HCT116 (cell line): ENCODE measurements around the gene PIPOX. TPM values are rescaled to one million over a fixed set of nuclear protein-coding genes. Genes with fewer than 3 reads are reported as not detected.

Source experiments
- ATAC-seq: fragments of 200-7000 bp; cut with Tn5 transposase; 2 replicates; pipeline ENCODE4 v1.9.1; 2020; ENCODE audit warnings: mild to moderate bottlenecking, moderate library complexity
- BruUV-seq: library from RNA; stranded (reverse); fragments of 400-500 nt; replicated peaks from 2 replicates; lab custom pipeline; 2021; lab: Mats Ljungman, UMichigan
- CTCF ChIA-PET: fragments of 300-600 bp; sonication (Branson Sonifier 250); formaldehyde crosslinking; loops from one replicate; lab custom pipeline; 2021; ENCODE audit warnings: antibody characterized with exemption; lab: Charles Lee
- POLR2A ChIA-PET: fragments of 300-600, 350-600 bp; sonication (Branson Sonifier 250); formaldehyde crosslinking; loops from one replicate; lab custom pipeline; 2021; ENCODE audit warnings: antibody characterized with exemption; lab: Charles Lee
- RAD21 ChIA-PET, 2 experiments: fragments of 300-600 bp; sonication (Branson Sonifier 250); formaldehyde crosslinking; loops; one replicate each; lab custom pipeline; 2023; ENCODE audit warnings: low total read pairs in 2 of 2; ENCODE audit not compliant: uncharacterized antibody in 2 of 2, unreplicated experiment in 2 of 2, low non-redundant PET in 1 of 2; lab: Charles Lee
- DNase-seq: peaks from one replicate; pipeline ENCODE4 v3.0.0-alpha.2; 2010; ENCODE audit warnings: low read depth, low spot score
- H2AFZ ChIP-seq: fragments of 200-600 bp; shearing (Covaris generic), sonication (generic); 2 replicates; pipeline ENCODE4 v1.6.1; 2017; ENCODE audit warnings: low read depth, mixed run types, mixed read lengths, antibody characterized with exemption, low read length; ENCODE audit not compliant: poor library complexity, severe bottlenecking
- H3K27ac ChIP-seq: 2 replicates; pipeline ENCODE4 v1.5.1; 2012; ENCODE audit warnings: low read depth, low read length
- H3K27me3 ChIP-seq: fragments of 200-600 bp; sonication (generic); 2 replicates; pipeline ENCODE4 v1.6.1; 2016; ENCODE audit warnings: mixed run types, low read length, mixed read lengths; ENCODE audit not compliant: insufficient read depth
- H3K36me3 ChIP-seq, 2 experiments: fragments of 200-500 bp in 1 of 2; fragments of 200-600 bp in 1 of 2; sonication (Bioruptor generic) in 1 of 2; sonication (generic) in 1 of 2; 2 replicates each; pipeline versions ENCODE4 v1.5.1 to v1.6.1; 2014 to 2016; ENCODE audit warnings: low read length in 2 of 2, inconsistent platforms in 1 of 2, mixed read lengths in 1 of 2, mixed run types in 1 of 2; ENCODE audit not compliant: insufficient read depth in 2 of 2, control insufficient read depth in 1 of 2
- H3K4me1 ChIP-seq, 2 experiments: fragments of 200-600 bp in 1 of 2; sonication (generic) in 1 of 2; 2 replicates each; pipeline versions ENCODE4 v1.5.1 to v1.6.1; 2012 to 2017; ENCODE audit warnings: low read length in 2 of 2, inconsistent platforms in 1 of 2, mild to moderate bottlenecking in 1 of 2, mixed read lengths in 1 of 2, mixed run types in 1 of 2, moderate library complexity in 1 of 2; ENCODE audit not compliant: insufficient read depth in 2 of 2, control insufficient read depth in 1 of 2
- H3K4me2 ChIP-seq: fragments of 200-600 bp; sonication (generic); 2 replicates; pipeline ENCODE4 v1.6.1; 2017; ENCODE audit warnings: mixed run types, low read length, mixed read lengths
- H3K4me3 ChIP-seq, 2 experiments: fragments of 200-600 bp in 1 of 2; sonication (generic) in 1 of 2; replicated peaks in 1 of 2; 2 replicates each; pipeline ENCODE4 v1.5.1; 2011 to 2016; ENCODE audit warnings: low read length in 2 of 2, control low read depth in 1 of 2, low read depth in 1 of 2, mild to moderate bottlenecking in 1 of 2, mixed read lengths in 1 of 2, mixed run types in 1 of 2
- H3K79me2 ChIP-seq: fragments of 200-600 bp; sonication (generic); 2 replicates; pipeline ENCODE4 v1.6.1; 2017; ENCODE audit warnings: mild to moderate bottlenecking, mixed run types, low read length, moderate library complexity, mixed read lengths; ENCODE audit not compliant: insufficient read depth
- H3K9ac ChIP-seq: fragments of 200-600 bp; sonication (generic); 2 replicates; pipeline ENCODE4 v1.6.1; 2016; ENCODE audit warnings: low read length, mixed read lengths
- H3K9me2 ChIP-seq: fragments of 200-600 bp; sonication (generic), shearing (Covaris generic); 2 replicates; pipeline ENCODE4 v1.6.1; 2017; ENCODE audit warnings: mixed run types, mild to moderate bottlenecking, moderate library complexity; ENCODE audit not compliant: insufficient read depth
- H3K9me3 ChIP-seq, 2 experiments: fragments of 200-500 bp in 1 of 2; fragments of 200-600 bp in 1 of 2; sonication (Bioruptor generic) in 1 of 2; sonication (generic) in 1 of 2; 2 replicates each; pipeline ENCODE4 v1.6.1; 2014 to 2017; ENCODE audit warnings: low read length in 2 of 2, mixed read lengths in 2 of 2, inconsistent platforms in 1 of 2, low read depth in 1 of 2, mild to moderate bottlenecking in 1 of 2, mixed run types in 1 of 2, moderate library complexity in 1 of 2; ENCODE audit not compliant: control insufficient read depth in 1 of 2, insufficient read depth in 1 of 2
- H4K20me1 ChIP-seq: fragments of 200-600 bp; sonication (generic), shearing (Covaris generic); 2 replicates; pipeline ENCODE4 v1.6.1; 2017; ENCODE audit warnings: mixed run types, mild to moderate bottlenecking, moderate library complexity; ENCODE audit not compliant: insufficient read depth
- ATF3 ChIP-seq: IDR thresholded peaks from 2 replicates; pipeline ENCODE4 v1.6.1; 2012
- CBX3 ChIP-seq: IDR thresholded peaks from 2 replicates; pipeline ENCODE4 v1.6.1; 2012; ENCODE audit warnings: low read depth
- EGR1 ChIP-seq: IDR thresholded peaks from 2 replicates; pipeline ENCODE4 v1.6.1; 2012; ENCODE audit warnings: low read depth
- EZH2phosphoT487 ChIP-seq: fragments of 200-600 bp; IDR thresholded peaks from 2 replicates; pipeline ENCODE4 v1.6.1; 2018; ENCODE audit warnings: antibody characterized with exemption, borderline replicate concordance
- FOSL1 ChIP-seq: IDR thresholded peaks from 2 replicates; pipeline ENCODE4 v1.6.1; 2012; ENCODE audit warnings: low read depth
- JUND ChIP-seq: IDR thresholded peaks from 2 replicates; pipeline ENCODE4 v1.6.1; 2012
- MAX ChIP-seq: IDR thresholded peaks from 2 replicates; pipeline ENCODE4 v1.6.1; 2012
- RAD21 ChIP-seq: IDR thresholded peaks from 2 replicates; pipeline ENCODE4 v1.6.1; 2012; ENCODE audit warnings: low read depth, mild to moderate bottlenecking
- SIN3A ChIP-seq: IDR thresholded peaks from 2 replicates; pipeline ENCODE4 v1.6.1; 2012; ENCODE audit warnings: low read depth
- SP1 ChIP-seq: IDR thresholded peaks from 2 replicates; pipeline ENCODE4 v1.6.1; 2012; ENCODE audit warnings: low read depth
- TCF7L2 ChIP-seq: IDR thresholded peaks from 2 replicates; pipeline ENCODE4 v1.7.0; 2011; ENCODE audit warnings: borderline replicate concordance, inconsistent platforms; ENCODE audit not compliant: insufficient read depth, insufficient read length; ENCODE audit errors: extremely low read depth
- ZBTB33 ChIP-seq: IDR thresholded peaks from 2 replicates; pipeline ENCODE4 v1.6.1; 2011; ENCODE audit warnings: mild to moderate bottlenecking, low read length, moderate library complexity; ENCODE audit not compliant: insufficient replicate concordance; ENCODE audit errors: extremely low read depth
- ZNF274 ChIP-seq: fragments of 200-500 bp; sonication (Bioruptor generic); IDR thresholded peaks from 2 replicates; pipeline ENCODE4 v1.6.1; 2014; ENCODE audit warnings: mild to moderate bottlenecking, low read depth, low read length, inconsistent platforms
- intact Hi-C: fragments of 100-400 bp; cut with micrococcal nuclease; formaldehyde crosslinking; loops from 2 replicates; pipeline ENCODE4 v1.10.0; 2022
- total RNA-seq: library from RNA; stranded (reverse); gene quantifications from one replicate; pipeline ENCODE4 v1.2.1, GENCODE V29; 2021; ENCODE audit not compliant: unreplicated experiment

The PIPOX gene
- total RNA-seq, 1 experiment from 2014 or later: 1.8 TPM

GRCh38 chr17:29079887-29080286, 36.9 kb downstream of the PIPOX start:
- ATAC-seq: no peak
- DNase-seq: no peak
- ChIA-PET RAD21 (no interaction called here), CTCF (interaction anchor here (2.0 kb wide), 1 partner anchor 114 kb away, joined by 8 read pairs; no protein-coding TSS in a partner anchor), POLR2A (no interaction called here)
- intact Hi-C loops: no loop called here
- H2AFZ ChIP-seq: no peak overlapping the region
- BruUV-seq: no TSS peak
- no peak for TF ChIP-seq EGR1
- no peak for TF ChIP-seq SP1
- TF ChIP-seq RAD21: no peak
- TF ChIP-seq MAX: no peak
- no peak for TF ChIP-seq ZBTB33
- no peak for TF ChIP-seq CBX3
- TF ChIP-seq TCF7L2: no peak
- no peak for TF ChIP-seq FOSL1
- no peak for TF ChIP-seq EZH2phosphoT487
- TF ChIP-seq ATF3: no peak
- no peak for TF ChIP-seq ZNF274
- no peak for TF ChIP-seq SIN3A
- no peak for TF ChIP-seq JUND
- H3K4me2 ChIP-seq: no peak overlapping the region
- no peaks in the 10 kb centered on the region for H3K79me2 ChIP-seq
- H3K36me3 ChIP-seq: 0 out of 4 replicates have a peak, but pooled peaks cover 0 to 3% of the 10 kb centered on the region in 2 experiments
- H3K4me3 ChIP-seq: no peak overlapping the region
- no peak overlapping the region for H3K27ac ChIP-seq
- no peaks in the 10 kb centered on the region for H3K9me3 ChIP-seq
- no peak overlapping the region for H3K9ac ChIP-seq
- H3K9me2 ChIP-seq: no peaks in the 10 kb centered on the region
- no peaks in the 10 kb centered on the region for H4K20me1 ChIP-seq
- peaks cover 0 to 12% of the 10 kb centered on the region in 2 experiments; a peak in 2 of 4 replicates for H3K4me1 ChIP-seq
- H3K27me3 ChIP-seq: no peaks in the 10 kb centered on the region
